Brain pericyte (primary cell): Measurements from ENCODE around the gene MRAP.

ENCODE experiments used
- DNase-seq: peaks from one replicate; pipeline ENCODE4 v3.0.0-alpha.2; 2012; ENCODE audit warnings: low read depth, low spot score

MRAP gene

DNA sequence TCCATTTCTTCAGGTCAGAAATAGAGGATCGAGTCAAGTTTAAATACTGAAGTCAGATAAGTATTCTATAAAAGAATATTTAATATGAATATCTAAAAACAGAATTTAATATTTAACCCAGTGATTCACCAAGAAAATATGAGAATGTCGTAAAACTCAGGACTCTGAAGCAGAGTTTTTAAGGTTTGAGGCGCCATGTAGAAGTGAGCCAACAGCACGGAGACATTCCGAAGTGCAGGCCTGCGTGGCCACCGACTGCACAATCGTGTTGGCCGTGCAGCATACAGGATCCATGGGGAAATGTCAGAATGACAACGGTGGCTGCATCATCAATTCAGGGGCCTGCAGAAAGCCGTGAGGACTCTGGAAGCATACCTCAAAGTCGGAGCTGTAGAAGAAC lies 23.4 kb downstream of the MRAP start:
- no peak for DNase-seq

DNA sequence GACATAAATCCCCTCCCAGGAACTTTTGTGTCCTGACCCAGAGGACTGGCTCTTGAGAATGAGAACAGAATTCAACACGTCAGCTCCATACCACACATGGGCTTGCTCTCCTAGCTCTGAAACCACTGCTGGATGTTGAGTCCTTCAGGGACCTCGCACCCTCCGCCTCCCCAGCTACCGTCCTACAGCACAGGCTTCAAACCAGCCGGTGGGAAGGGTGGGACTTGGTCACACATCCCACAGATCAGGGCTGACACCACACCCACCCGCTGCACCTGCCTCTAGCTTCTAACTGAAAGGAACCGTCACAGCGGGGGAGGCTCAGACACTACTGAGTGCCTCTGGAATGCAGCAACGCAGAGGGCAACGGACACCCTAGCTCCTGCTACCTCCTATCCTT lies 24.0 kb downstream of the MRAP start:
- DNase-seq = no peak

DNA sequence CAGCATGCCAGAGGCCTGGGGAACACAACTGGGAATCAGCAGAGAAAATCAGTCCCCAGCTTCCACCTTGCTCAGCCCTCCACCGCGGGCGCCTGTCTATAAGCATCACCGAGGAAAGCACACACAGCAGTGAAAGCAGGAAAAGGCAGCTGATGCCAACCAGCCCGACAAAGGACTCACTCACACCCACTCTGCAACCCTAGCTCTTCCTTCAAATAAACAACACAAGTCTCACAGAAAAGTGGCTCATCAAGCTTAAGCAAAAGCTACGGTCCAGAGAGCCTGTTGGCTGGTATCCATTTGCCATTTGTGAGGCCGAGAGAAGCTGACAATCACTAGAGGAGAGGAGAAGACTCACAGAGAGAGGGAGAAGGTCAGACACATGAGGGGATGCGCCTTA lies 27.1 kb downstream of the MRAP start:
- no peak for DNase-seq

DNA sequence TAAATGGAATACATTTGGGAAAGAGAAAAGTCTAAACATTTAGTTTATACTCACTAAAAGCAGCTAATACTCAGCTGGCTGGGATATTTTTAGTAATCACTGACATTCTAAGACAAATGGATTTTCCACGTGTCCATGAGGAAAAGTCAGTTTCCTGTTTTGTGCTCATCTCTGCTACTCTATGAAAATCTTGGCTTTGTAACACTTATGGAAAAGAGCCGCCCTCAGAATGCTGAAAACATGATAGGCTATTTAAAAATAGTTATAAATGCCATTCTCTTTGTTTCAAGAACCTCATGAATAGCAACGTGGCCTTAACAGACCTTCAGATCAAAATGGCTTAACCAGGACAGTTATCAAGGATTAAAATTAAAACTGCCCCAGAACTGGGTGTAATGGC lies 29.9 kb downstream of the MRAP start:
- DNase-seq = no peak

DNA sequence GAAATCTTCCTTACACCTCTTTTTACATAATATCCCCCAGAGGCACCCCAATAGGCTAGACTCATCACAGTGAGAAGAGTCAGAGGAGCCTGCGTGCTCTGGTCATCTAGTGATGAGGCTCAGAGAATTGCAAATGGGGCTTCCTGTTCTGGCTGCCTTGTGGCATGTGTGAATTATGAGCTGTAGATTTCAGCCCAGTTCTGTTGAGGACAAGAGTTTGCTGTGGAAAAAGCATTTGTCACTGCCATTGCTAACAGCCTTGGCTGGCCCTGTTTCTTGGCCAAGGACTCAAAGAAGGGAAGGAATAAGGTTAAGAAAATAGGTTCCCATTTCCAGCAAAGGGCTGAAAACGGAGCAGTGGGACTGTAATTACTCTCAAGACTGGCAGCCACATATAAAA lies 30.7 kb downstream of the MRAP start:
- no peak for DNase-seq

DNA sequence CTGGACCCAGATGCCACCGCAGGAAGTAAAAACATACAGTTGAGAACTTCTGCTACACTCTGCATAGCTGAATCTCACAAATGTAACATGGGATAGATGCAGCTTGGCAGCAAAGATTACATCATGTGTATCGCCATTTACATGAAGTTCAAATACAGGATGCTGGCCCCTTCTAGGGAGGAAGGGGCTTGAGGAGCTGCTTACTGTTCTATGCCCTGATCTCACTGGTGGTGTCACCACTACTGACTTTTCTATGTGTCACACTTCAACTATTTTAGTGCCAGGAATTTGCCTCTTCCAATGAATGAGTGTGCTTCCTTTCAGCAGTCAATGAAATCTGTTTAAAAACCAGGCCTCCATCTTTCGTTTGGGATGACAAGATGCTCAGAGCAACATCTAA lies 31.1 kb downstream of the MRAP start:
- DNase-seq = no peak

DNA sequence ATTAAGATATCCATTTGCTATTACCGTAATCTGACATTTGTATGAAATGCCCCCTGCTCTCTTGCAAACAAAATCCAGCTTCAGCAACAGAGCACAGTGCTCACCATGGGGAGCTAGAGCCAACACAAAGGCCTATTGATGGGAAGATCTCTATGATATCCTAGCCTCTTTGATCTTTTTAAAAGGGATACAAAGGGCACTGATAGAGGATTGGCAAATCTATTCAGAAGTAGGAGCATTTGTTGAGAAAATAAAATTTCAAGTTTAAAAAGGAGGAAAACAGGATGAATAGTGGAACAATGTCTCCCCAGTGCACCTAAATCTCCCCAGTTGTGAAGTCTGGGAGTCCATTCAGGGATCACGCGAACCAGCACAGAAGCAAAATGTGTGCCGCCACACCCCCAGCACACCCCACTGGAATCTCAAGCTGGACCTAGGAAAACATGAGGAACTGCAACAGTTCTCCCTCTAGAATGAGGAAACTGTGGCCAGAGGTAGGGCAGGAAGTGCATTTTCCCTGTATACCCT lies 32.2 kb downstream of the MRAP start:
- no peak for DNase-seq

DNA sequence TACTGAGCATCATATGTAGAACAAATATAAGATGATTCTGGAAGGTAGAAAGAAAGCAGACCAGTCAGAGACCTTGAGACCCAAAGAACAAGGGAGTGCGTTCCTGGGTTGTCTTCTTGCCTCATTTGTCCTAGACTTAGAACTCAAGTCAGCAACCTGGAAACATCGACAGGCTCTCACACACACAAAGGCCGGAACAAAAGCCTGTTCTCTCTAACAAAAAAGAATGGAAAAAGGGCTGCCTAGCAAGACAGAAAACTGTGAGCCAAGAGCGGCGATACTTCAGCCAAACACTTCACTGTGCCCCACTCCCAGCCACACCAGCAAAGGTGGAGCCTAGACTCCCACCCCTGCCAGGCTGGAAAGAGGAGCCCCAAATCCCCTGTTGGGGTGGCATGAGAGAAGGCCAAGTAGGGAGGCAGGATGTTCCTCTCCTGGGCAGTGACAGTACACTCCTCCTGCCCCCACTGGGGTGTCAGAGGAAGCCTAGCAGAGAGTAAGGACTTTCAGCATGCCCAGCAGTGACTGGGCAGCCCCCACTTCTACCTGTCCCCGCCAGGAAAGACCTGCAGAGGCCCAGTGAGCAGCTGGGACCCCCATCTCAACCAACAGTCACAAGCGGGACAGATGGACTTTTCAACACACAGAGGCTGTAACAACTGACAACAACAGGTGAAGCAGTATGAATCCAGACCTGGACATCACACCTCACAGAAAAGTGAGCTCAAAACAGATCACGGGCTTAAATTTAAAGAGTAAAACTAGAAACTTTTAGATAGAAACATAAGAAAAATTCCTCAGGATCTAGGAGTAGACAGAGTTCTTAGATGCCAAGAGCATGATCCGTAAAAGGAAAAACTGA lies 33.0 kb downstream of the MRAP start:
- no peak for DNase-seq

DNA sequence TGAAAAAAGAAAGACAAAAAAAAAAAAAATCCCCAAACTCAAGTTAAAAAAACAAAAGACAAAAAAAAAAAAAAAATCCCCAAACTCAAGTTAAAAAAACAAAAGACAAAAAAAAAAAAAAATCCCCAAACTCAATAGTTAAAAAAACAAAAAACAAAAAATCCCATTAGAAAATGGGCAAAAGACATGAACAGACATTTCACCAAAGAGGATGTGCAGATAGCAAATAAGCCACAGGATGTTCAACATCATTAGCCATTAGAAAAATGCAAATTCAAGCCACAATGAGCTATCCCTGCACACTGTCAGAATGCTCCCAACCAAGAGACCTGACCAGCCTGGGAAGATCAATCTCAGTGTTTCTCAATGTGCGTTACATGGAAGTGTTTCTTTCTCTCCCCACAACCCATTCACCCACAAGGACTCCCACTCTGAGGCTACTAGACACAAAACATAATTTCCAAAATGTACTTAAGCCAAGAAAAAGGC lies 33.9 kb downstream of the MRAP start:
- DNase-seq = no peak

DNA sequence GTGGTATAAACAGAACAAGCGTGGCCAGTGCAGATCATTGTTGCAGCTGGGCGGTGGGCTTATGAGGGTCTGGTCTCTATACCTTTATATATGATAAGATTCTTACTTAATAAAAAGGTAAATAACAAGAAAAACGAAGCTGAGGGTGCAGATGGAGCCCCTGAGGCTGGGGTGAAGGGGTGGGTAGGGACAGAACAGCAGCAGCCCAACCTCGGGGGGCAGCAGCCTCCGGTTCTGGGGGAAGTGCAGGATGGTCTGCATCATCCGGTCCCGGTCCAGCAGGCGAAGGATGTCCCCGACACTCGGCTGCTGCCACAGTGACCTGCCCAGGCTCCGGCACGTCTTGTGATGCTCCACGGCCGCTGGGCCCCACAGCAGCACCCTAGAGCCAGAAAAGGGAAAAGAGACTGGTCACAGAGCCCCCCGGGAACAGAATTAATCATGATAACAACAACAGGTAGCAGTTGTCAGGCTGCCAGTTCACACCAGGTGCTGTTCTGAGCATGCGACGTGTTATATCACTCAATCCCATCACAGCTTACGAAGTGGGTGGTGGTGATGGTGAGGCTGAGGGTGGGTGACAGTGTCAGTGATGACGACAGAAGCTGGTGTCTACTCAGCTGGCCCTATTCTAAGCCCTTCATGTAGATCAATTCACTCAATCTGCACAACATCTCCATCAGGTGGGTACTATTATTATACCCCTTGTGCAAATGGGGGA lies 35.5 kb downstream of the MRAP start:
- DNase-seq = no peak

DNA sequence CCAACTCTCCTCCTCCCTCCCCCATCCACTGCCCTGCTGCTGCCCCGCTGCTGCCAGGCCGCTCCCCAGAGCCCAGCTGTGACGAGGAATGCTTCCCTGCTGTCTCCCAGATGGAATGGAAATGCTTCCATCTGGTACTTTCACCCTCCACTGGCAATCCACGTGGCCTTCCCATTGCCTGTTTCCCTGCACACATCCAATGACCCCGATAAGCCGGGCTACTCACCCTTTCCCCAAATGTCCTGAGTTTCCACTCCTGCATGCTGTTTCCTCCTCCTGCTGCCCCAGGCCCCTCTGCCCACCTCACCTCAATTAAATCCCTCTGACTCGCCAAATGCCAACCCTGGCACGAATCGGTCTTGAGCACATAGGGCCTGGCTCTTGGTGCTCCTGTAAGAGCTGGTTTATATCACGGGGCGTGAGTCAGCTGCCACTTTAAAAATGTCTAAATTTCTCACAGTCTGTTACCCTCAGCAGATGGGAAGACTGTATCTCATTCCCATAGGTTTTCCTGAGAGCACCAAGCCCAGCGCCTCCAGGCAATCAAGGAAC lies 36.4 kb downstream of the MRAP start:
- peak; percentile 55 for DNase-seq

DNA sequence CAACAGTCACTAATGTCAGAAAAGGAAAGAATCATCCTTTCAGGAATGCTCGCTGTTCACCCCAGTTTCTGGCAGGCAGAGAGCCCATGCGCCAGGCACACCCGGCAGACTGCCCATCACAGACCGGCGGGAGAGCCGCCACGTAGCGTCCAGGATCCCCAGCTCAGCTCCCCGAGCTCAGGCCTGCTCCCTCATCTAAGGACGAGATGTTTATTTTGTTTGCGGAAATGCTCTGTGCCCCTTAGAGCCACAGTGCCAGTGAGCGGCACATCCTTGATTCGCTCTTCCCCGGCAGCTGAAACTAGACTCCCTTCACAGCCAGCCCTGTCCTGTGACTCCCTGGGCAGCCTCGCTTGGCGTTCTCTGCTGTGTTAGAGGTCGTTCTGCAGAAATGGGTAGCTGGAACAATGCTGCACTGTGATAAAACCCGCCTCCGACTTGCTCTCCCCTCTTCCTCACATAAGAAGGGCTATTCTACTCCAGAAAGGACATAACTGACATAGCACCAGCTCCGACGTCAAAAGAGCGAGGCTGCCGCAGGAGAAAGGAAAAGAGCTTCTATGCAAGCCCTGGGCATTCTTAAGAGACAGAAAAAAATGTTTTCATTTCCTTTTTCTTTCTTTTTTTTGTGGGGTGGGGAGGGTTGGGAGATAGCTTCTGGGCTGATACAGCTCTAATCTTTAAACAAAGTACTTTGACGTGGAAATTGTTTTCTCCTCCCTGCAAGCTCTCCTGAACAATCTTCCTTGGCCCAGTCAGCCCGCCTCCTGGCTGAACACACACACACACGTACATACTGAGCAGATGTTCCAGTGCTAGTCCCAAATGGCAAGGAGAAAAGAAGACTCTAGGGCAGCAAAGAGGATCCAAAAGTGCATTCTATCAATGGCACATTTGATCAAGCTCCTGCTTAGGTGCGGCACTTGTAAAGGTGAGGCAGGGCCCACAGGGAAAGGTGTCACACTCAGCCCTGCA lies 37.2 kb downstream of the MRAP start:
- DNase-seq = peak; percentile 42

DNA sequence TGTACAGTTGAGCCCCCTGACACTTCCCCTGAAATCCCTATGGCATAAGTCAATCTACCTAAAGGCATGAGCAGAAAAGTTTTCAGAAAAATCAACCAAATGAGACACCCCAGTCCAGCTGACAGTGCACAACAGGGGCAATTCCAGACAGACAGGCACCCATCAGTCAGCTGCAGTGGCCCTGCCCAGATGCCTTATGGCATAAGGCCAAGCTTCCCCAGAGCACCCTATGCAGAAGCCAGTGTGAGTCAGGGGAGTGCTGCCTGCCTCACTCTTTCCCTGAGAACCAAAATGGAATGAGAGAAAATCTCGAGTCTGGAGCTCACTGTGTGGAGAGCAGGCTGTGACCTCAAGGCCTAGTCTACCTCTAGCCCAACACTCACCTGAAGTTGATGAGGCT lies 38.1 kb downstream of the MRAP start:
- peak; percentile 53 for DNase-seq

DNA sequence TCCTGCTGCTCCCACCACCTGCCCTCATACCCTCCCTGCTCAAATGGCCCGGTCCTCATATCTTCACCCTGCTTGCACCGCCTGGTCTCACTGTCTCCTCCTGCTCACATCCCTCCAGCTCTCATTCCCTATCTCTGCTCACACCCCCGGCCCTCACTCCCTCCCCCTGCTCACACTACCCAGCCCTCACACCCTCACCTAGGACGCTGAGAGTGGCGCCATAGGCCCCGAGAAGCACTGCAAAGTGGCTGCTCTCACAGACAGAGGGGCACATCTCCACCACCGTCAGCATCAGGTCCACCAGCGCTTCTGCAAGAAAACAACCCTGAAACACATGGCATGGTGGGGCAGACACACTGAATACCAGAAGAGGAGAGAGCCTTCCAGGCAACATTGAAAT lies 38.6 kb downstream of the MRAP start:
- DNase-seq = no peak

DNA sequence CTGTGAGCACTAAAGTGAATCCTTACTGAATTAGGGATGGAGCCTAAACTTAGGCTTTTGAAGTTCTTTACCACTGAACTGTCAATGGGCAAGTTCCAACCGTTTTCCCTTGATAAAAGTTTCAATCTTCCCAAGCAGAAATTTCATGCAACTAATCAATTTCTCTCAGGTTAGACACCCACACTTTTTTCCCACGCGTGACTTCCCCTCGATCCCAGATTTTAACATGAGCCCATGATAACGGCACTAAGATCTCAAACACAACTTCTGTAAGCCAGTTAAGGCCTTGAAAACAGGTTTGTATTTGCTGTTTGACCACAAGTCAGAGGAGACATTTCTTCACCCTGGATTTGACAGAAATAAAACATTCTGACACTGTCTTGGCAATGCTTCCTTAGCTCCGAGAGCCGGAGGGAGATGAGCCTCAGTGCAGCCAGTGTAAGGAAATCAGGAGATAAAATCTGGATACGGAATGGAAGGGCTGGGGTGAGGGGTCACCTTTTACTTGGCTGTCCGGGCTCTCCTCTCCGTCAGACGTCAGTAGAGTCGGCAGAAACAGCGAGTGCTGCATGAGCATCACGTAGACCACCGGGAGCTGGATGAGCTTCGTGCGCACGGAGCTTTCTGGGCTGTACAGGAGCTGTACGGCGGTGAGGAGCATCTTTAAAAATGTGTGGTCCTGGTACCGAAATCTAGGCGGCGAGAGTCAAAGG lies 39.7 kb downstream of the MRAP start:
- DNase-seq = no peak

DNA sequence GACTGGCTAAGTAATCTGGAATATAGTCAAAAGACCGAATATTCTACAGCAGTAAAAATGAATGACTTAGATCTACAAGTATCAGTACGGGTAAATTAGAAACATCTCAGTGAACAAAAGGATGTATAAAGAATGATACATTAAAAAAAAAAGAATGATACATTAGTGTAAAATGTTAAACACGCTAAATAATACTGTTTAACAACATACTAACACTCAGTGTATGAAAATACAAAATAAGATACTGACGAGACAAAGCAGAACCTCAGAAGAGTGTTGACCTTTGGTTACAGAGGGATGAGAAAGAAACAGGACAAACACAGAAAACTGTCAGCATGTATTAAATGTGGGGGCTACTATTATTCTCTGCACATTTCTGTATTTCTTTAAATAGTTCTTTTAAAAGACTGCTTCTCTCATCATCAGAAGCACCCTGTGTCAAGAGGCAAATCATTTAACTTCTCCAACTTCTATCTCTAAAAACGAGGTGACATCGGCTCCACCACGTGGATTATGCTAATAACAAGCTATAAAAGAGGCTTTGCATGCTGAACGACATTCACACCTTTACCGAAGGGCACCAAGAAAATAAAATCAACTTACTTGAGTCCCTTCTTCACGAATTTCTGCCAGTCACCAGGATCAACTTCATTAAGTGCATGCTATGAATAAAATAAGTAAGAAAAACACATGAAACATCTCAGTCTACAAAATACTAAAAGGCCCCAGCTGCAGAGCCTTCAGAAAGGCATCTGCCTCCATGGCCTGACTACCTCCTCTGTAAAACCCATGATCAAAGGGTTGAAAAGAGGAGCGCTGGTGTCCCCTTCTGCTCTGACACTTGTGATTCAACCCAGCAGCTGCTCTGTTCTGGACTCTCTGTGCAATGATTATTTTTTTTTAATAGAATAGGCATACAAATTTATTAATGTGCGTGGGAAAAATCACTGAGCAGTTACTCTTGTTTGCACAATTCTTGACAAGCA lies 42.5 kb downstream of the MRAP start:
- no peak for DNase-seq

DNA sequence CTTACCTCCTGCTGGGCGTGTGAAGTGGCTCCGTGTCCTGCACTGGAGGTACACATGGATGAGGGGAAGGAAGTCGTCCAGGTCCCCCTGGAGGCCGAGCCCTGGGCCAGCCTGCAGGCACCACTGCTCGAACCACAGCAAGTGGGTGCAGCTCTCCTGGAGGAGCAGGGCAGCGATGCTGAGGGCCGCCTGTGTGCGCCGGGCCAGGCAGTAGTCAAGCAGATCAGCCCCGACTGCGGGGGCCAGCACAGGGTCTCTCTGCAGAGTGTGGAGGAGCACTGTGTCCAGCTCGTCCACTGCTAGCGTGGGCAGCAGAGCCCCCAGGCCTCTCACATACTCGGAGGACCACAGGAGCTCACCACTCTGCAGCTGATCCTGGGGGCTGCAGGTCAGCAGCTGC lies 48.3 kb downstream of the MRAP start:
- DNase-seq = no peak

DNA sequence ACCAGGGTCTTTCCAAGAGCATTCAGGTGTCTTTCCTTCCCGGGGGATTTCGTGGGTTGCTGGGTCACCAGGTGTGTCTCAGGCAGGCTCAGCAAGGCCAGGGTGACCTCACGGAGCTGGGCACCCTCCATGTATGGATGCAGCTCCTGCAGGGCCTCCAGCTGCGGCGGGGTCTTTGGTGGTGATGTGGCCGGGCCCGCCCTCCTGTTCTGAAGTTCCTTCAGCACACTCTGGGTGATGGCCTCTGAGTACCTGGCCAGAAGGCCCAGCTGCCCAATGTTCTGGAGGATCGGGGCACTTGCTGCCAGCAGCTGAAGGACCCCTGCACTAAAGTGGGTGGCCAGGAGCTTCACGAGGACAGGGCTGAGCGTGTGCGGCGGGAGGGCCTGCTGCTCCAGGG lies 48.7 kb downstream of the MRAP start:
- no peak for DNase-seq

DNA sequence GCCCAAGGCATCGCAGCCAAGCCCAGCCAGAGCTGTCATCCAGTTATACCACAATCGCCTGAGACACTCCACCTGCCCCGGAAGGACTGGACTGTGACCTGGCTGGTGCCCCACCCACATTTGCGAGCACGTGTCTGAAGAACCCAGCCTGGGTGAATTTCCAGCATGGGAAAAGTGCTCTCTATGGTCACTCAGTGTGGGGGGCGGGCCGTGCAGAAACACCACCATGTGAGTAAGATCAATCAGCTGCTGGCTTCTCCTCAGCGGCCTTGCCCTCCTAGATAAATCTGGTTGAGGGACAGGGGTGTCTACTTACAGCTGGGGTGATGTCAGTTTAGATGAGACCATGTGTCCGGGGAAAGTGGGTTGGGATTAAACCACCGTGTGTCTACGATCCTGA lies 49.3 kb downstream of the MRAP start:
- DNase-seq = no peak
